ENCODE data around the gene NARF.

Gene NARF

DNA sequence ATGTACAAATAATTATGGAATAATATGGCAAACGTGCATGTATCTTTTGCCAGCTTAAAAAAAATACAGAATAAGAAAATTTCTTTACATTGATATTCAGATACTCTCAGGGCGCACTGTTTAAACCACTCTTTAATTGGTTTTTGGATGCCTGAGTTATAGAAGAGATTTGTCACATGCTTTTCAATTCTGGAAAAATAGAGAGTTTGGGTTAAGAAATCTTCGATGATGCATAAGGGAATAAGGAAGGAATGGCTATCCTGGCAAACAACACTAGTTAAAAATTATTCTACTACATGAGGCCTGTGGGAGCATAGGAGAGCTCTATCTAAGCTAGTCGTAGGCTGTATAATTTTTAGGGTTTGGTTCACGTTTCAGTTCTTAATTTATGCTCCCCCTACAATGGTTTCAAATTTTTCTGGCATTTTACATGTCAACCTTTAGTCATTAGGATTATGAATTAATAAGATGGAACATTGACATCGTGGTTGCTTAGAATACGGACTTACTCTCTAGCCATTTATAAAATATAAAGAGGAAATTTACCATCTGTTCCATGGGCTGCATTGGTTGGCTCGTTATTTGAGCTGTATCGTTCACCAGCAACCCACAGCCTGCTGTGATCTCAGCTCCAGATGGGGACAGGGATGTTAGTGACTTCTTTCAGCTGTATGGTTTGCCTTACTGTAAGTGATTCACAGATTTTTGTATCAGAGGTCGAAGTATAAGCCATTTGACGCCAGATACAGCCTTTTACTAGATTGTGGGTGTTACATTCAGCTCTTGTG is 15.9 kb downstream of the NARF start:
- peaks cover 36 to 42% of the 10 kb centered on the region in 2 donors for H3K36me3 ChIP-seq (ENCODE audit: control insufficient read depth in 2 of 2, insufficient read depth in 2 of 2, low read length in 2 of 2)
- no peak overlapping the region for H3K9ac ChIP-seq (ENCODE audit: low read depth in 1 of 2, low read length in 2 of 2)
- H3K4me1 ChIP-seq (ENCODE audit: control insufficient read depth in 2 of 2, insufficient read depth in 2 of 2, low read length in 2 of 2) = no peaks in the 10 kb centered on the region
- no peak overlapping the region for H3K4me3 ChIP-seq (ENCODE audit: low read length in 2 of 2)
- H3K27ac ChIP-seq (ENCODE audit: low read depth in 2 of 2, low read length in 2 of 2) = no peak overlapping the region
- no peaks in the 10 kb centered on the region for H3K27me3 ChIP-seq (ENCODE audit: control insufficient read depth in 2 of 2, insufficient read depth in 2 of 2, low read length in 2 of 2)
- no peaks in the 10 kb centered on the region for H3K9me3 ChIP-seq (ENCODE audit: control insufficient read depth in 2 of 2, low read length in 2 of 2)

DNA sequence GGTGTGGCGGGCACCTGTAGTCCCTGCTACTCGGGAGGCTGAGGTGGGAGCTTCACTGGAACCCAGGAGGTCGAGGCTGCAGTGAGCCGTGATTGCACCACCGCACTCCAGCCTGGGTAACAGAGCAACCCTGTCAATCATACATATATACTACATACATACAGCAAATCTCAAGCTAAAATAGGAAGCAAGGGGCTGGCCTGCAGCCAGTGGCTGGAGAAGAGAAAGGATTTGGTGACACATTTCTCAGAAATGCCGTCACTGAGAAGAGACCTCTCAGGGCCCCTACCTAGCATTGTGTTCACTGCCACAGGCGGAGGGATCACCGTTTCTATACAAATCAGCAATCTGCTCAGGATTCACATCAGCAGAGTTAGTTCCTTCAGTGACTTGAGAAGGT is 16.9 kb downstream of the NARF start:
- H3K27ac ChIP-seq (ENCODE audit: low read depth in 2 of 2, low read length in 2 of 2) = no peak overlapping the region
- H3K36me3 ChIP-seq (ENCODE audit: control insufficient read depth in 2 of 2, insufficient read depth in 2 of 2, low read length in 2 of 2) = peaks cover 42 to 47% of the 10 kb centered on the region in 2 donors
- H3K9me3 ChIP-seq (ENCODE audit: control insufficient read depth in 2 of 2, low read length in 2 of 2) = no peaks in the 10 kb centered on the region
- H3K27me3 ChIP-seq (ENCODE audit: control insufficient read depth in 2 of 2, insufficient read depth in 2 of 2, low read length in 2 of 2) = no peaks in the 10 kb centered on the region
- no peak overlapping the region for H3K4me3 ChIP-seq (ENCODE audit: low read length in 2 of 2)
- H3K9ac ChIP-seq (ENCODE audit: low read depth in 1 of 2, low read length in 2 of 2) = no peak overlapping the region
- H3K4me1 ChIP-seq (ENCODE audit: control insufficient read depth in 2 of 2, insufficient read depth in 2 of 2, low read length in 2 of 2) = no peaks in the 10 kb centered on the region

DNA sequence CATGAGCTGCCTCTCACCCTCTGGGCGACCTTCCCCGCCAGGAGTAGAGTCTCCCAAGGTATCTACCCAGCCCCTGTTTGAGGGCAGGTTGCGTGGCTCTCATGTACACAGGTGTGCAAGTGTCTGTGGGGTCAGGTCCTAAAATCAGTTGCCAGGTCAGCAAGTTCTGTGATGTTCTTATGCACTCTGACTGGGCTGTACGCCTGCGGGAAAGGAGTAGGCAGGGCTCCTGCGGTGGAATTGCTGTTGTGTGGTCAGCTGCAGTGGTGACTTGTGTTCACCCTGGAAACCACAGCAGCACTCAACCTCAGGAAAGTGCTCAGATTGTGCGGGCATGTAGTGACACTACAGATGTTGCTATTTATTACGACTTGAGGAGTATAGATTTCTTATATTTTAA is 19.4 kb downstream of the NARF start:
- Histone ChIP-seq H3K4me3 (ENCODE audit: low read length in 2 of 2) (no peak overlapping the region), H3K4me1 (ENCODE audit: control insufficient read depth in 2 of 2, insufficient read depth in 2 of 2, low read length in 2 of 2) (no peaks in the 10 kb centered on the region), H3K27ac (ENCODE audit: low read depth in 2 of 2, low read length in 2 of 2) (no peak overlapping the region), H3K36me3 (ENCODE audit: control insufficient read depth in 2 of 2, insufficient read depth in 2 of 2, low read length in 2 of 2) (peaks cover 47 to 61% of the 10 kb centered on the region in 2 donors), H3K27me3 (ENCODE audit: control insufficient read depth in 2 of 2, insufficient read depth in 2 of 2, low read length in 2 of 2) (no peaks in the 10 kb centered on the region), H3K9me3 (ENCODE audit: control insufficient read depth in 2 of 2, low read length in 2 of 2) (no peaks in the 10 kb centered on the region), H3K9ac (ENCODE audit: low read depth in 1 of 2, low read length in 2 of 2) (no peak overlapping the region)

DNA sequence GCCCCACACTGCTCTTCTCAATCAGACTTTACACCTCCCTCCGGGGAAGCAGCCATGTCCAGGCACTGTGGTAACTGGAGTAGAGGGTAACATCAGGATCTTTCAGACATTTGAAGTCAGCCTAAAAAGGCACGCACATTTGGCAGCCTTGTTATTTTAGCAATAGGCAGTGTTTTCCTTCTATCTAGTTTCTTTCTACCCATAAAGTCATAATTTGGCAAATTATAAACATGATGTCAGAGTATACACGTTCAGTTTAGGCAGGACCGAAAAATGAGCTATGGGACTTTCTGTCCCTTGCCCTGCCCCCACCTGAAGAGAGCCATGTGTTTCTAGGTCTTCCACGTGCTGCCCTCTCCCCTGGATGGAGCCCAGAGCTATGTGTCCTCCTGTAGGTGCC is 21.1 kb downstream of the NARF start:
- H3K36me3 ChIP-seq (ENCODE audit: control insufficient read depth in 2 of 2, insufficient read depth in 2 of 2, low read length in 2 of 2) = peaks cover 54 to 65% of the 10 kb centered on the region in 2 donors
- H3K4me3 ChIP-seq (ENCODE audit: low read length in 2 of 2) = no peak overlapping the region
- no peaks in the 10 kb centered on the region for H3K4me1 ChIP-seq (ENCODE audit: control insufficient read depth in 2 of 2, insufficient read depth in 2 of 2, low read length in 2 of 2)
- H3K9me3 ChIP-seq (ENCODE audit: control insufficient read depth in 2 of 2, low read length in 2 of 2) = no peaks in the 10 kb centered on the region
- H3K27me3 ChIP-seq (ENCODE audit: control insufficient read depth in 2 of 2, insufficient read depth in 2 of 2, low read length in 2 of 2) = no peaks in the 10 kb centered on the region
- no peak overlapping the region for H3K27ac ChIP-seq (ENCODE audit: low read depth in 2 of 2, low read length in 2 of 2)
- no peak overlapping the region for H3K9ac ChIP-seq (ENCODE audit: low read depth in 1 of 2, low read length in 2 of 2)

DNA sequence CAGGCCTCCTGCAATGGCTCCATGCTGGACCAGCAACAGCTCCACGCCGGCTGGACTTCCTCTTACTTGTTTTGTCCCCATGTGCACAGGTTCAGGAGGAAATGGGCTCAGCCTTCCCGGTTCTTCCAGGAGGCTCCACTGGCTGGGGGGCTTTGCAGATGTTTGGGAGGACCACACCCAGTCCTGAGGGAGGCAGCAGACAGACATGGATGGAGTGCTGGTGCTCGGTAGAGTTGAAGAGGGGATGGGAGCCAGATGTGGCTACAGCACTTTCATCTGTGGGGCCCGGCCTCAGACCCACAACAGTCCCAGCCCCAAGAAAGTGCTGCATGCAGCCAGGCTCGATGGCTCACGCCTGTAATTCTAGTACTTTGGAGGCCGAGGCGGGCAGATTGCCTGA is 21.8 kb downstream of the NARF start:
- no peak overlapping the region for H3K27ac ChIP-seq (ENCODE audit: low read depth in 2 of 2, low read length in 2 of 2)
- H3K36me3 ChIP-seq (ENCODE audit: control insufficient read depth in 2 of 2, insufficient read depth in 2 of 2, low read length in 2 of 2) = peaks cover 56 to 64% of the 10 kb centered on the region in 2 donors
- H3K9me3 ChIP-seq (ENCODE audit: control insufficient read depth in 2 of 2, low read length in 2 of 2) = no peaks in the 10 kb centered on the region
- H3K4me1 ChIP-seq (ENCODE audit: control insufficient read depth in 2 of 2, insufficient read depth in 2 of 2, low read length in 2 of 2) = no peaks in the 10 kb centered on the region
- no peak overlapping the region for H3K4me3 ChIP-seq (ENCODE audit: low read length in 2 of 2)
- no peaks in the 10 kb centered on the region for H3K27me3 ChIP-seq (ENCODE audit: control insufficient read depth in 2 of 2, insufficient read depth in 2 of 2, low read length in 2 of 2)
- no peak overlapping the region for H3K9ac ChIP-seq (ENCODE audit: low read depth in 1 of 2, low read length in 2 of 2)

DNA sequence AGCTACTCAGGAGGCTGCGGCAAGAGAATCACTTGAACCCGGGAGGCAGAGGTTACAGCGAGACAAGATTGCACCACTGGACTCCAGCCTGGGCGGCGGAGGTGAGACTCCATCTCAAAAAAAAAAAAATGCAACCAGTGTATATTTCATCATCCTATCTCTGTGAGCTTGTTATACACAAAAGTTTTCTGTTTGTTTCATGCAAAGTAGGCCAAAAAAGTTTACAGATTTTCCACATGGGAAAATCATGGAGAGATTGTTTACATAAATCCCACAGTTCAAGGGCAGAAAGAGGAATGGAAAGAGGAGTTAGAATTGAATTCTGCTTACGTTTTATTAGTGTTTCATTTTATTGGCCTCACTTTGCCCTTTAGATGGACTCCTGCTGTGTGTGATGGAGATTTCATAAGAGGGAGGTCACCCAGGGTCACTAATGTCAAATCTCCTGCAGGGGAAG is 24.7 kb downstream of the NARF start:
- no peak overlapping the region for H3K27ac ChIP-seq (ENCODE audit: low read depth in 2 of 2, low read length in 2 of 2)
- no peaks in the 10 kb centered on the region for H3K9me3 ChIP-seq (ENCODE audit: control insufficient read depth in 2 of 2, low read length in 2 of 2)
- H3K4me1 ChIP-seq (ENCODE audit: control insufficient read depth in 2 of 2, insufficient read depth in 2 of 2, low read length in 2 of 2) = peaks cover 3 to 7% of the 10 kb centered on the region in 2 donors
- no peak overlapping the region for H3K9ac ChIP-seq (ENCODE audit: low read depth in 1 of 2, low read length in 2 of 2)
- H3K36me3 ChIP-seq (ENCODE audit: control insufficient read depth in 2 of 2, insufficient read depth in 2 of 2, low read length in 2 of 2) = peaks cover 64 to 68% of the 10 kb centered on the region in 2 donors
- H3K27me3 ChIP-seq (ENCODE audit: control insufficient read depth in 2 of 2, insufficient read depth in 2 of 2, low read length in 2 of 2) = no peaks in the 10 kb centered on the region
- H3K4me3 ChIP-seq (ENCODE audit: low read length in 2 of 2) = no peak overlapping the region

DNA sequence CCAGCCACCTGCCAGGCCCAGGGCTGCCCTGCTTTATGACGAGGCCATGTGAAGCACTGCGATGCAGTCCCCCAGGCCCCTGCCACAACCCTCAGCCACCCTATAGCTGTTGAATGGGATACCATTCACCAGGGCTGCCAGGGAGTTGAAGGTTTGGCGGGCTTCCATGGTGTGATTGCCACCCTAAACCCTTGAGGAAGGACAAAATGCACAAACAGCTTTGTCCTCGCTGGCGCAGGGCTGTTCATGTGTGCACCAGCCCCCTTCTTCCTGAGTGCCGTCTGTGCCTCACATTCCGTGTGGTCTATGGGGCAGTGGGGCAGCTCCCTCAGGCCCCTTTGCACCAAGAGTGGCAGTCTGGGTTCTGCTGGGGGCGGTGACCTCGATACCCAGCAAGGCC is 25.3 kb downstream of the NARF start:
- Histone ChIP-seq H3K9ac (ENCODE audit: low read depth in 1 of 2, low read length in 2 of 2) (no peak overlapping the region), H3K9me3 (ENCODE audit: control insufficient read depth in 2 of 2, low read length in 2 of 2) (no peaks in the 10 kb centered on the region), H3K27me3 (ENCODE audit: control insufficient read depth in 2 of 2, insufficient read depth in 2 of 2, low read length in 2 of 2) (no peaks in the 10 kb centered on the region), H3K36me3 (ENCODE audit: control insufficient read depth in 2 of 2, insufficient read depth in 2 of 2, low read length in 2 of 2) (peaks cover 59 to 62% of the 10 kb centered on the region in 2 donors), H3K4me1 (ENCODE audit: control insufficient read depth in 2 of 2, insufficient read depth in 2 of 2, low read length in 2 of 2) (peaks cover 3 to 7% of the 10 kb centered on the region in 2 donors), H3K27ac (ENCODE audit: low read depth in 2 of 2, low read length in 2 of 2) (no peak overlapping the region), H3K4me3 (ENCODE audit: low read length in 2 of 2) (no peak overlapping the region)

DNA sequence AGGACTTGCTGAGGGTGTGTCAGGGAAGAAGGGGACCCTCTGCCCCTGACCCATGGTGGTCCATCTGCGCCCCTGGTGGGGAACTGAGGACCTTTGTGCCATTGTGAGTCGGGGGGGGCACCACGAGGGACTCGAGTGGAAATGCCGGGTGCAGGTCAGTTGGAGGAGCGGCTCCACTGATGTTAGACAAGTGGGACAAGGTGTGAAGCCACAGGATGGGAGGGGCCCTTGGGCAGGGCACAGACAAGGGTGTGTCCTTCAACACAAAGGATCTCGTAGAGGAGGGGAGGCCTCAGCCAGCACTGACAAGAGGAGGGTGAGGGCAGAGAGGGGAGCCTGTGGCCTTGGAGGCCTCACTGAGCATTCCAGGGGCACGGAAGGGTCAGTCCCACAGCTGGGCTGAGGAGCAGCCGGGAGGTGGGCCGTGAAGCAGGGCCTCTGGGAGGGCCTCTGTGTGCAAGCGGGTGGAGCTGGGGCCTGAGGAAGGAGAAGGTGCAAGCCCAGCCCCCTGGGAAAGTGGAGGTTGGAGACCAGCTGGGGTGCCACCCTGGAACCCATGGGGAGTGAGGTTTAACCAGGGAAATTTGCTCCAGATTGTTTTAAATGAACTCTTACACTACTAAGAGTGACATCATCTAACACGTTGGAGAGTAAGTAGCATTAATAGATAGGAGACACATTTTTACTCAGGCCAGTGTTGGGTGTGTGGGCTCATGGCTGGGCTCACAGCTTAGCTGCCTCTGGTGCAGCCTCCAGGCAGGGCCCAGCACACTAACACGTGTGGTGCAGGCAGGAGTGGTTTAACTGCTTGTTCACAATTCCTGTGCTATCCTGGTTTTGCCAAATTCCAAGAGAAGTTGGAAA is 27.9 kb downstream of the NARF start:
- Histone ChIP-seq H3K27ac (ENCODE audit: low read depth in 2 of 2, low read length in 2 of 2) (no peak overlapping the region), H3K4me3 (ENCODE audit: low read length in 2 of 2) (no peak overlapping the region), H3K36me3 (ENCODE audit: control insufficient read depth in 2 of 2, insufficient read depth in 2 of 2, low read length in 2 of 2) (peaks cover 37 to 40% of the 10 kb centered on the region in 2 donors)

DNA sequence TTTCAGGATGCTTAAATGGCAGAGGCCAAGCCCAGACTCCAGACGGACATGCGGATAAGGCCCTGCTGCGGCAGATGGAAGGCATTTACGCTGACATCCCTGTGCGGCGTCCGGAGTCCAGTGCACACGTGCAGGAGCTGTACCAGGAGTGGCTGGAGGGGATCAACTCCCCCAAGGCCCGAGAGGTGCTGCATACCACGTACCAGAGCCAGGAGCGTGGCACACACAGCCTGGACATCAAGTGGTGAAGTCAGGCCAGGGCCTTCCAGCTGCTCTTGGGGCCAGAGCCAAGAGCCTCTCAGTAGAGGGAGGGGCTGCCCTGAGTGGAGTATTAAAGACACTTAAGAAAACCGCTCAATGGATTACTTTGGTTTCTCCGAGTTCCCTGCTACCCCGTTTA is 29.4 kb downstream of the NARF start:
- Histone ChIP-seq H3K27me3 (ENCODE audit: control insufficient read depth in 2 of 2, insufficient read depth in 2 of 2, low read length in 2 of 2) (no peaks in the 10 kb centered on the region), H3K36me3 (ENCODE audit: control insufficient read depth in 2 of 2, insufficient read depth in 2 of 2, low read length in 2 of 2) (peaks cover 31 to 33% of the 10 kb centered on the region in 2 donors), H3K9ac (ENCODE audit: low read depth in 1 of 2, low read length in 2 of 2) (no peak overlapping the region), H3K27ac (ENCODE audit: low read depth in 2 of 2, low read length in 2 of 2) (no peak overlapping the region), H3K4me1 (ENCODE audit: control insufficient read depth in 2 of 2, insufficient read depth in 2 of 2, low read length in 2 of 2) (peaks cover 3 to 7% of the 10 kb centered on the region in 2 donors), H3K9me3 (ENCODE audit: control insufficient read depth in 2 of 2, low read length in 2 of 2) (no peaks in the 10 kb centered on the region), H3K4me3 (ENCODE audit: low read length in 2 of 2) (no peak overlapping the region)

More for the DNA sequence above, 27.9 kb downstream of the NARF start:
- no peaks in the 10 kb centered on the region for H3K27me3 ChIP-seq (ENCODE audit: control insufficient read depth in 2 of 2, insufficient read depth in 2 of 2, low read length in 2 of 2)
- H3K9me3 ChIP-seq (ENCODE audit: control insufficient read depth in 2 of 2, low read length in 2 of 2) = no peaks in the 10 kb centered on the region
- H3K9ac ChIP-seq (ENCODE audit: low read depth in 1 of 2, low read length in 2 of 2) = no peak overlapping the region
- peaks cover 3 to 7% of the 10 kb centered on the region in 2 donors for H3K4me1 ChIP-seq (ENCODE audit: control insufficient read depth in 2 of 2, insufficient read depth in 2 of 2, low read length in 2 of 2)

DNA sequence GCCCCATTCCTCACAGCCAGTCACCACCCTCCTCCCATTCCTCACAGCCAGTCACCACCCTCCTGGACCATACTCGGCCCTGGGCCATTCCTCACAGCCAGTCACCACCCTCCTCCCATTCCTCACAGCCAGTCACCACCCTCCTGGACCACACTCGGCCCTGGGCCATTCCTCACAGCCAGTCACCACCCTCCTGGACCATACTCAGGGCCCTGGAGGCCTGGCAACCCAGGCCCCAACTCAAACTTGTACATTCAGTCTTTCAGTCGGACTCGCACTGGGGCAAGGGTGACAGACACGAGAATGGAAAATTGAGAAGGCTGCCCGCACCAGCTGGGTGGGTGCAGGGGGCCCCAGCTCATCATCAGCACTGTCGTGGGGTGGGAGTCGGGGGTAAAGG is 30.6 kb downstream of the NARF start:
- no peaks in the 10 kb centered on the region for H3K27me3 ChIP-seq (ENCODE audit: control insufficient read depth in 2 of 2, insufficient read depth in 2 of 2, low read length in 2 of 2)
- H3K4me3 ChIP-seq (ENCODE audit: low read length in 2 of 2) = no peak overlapping the region
- no peak overlapping the region for H3K27ac ChIP-seq (ENCODE audit: low read depth in 2 of 2, low read length in 2 of 2)
- no peaks in the 10 kb centered on the region for H3K9me3 ChIP-seq (ENCODE audit: control insufficient read depth in 2 of 2, low read length in 2 of 2)
- no peak overlapping the region for H3K9ac ChIP-seq (ENCODE audit: low read depth in 1 of 2, low read length in 2 of 2)
- H3K4me1 ChIP-seq (ENCODE audit: control insufficient read depth in 2 of 2, insufficient read depth in 2 of 2, low read length in 2 of 2) = peaks cover 3 to 7% of the 10 kb centered on the region in 2 donors
- H3K36me3 ChIP-seq (ENCODE audit: control insufficient read depth in 2 of 2, insufficient read depth in 2 of 2, low read length in 2 of 2) = peaks cover 26 to 28% of the 10 kb centered on the region in 2 donors

Measured in mucosa of rectum (tissue), 2 donors.